BLaER1 treated with 17β-estradiol and CSF1 and Interleukin-3, amounts not matched to agents 10 nM and 100 nM (cell line): ENCODE measurements around the gene GATA2.

Experiments
- H3K27ac ChIP-seq, 11 experiments: shearing (Covaris generic); formaldehyde crosslinking; 2 replicates each; pipeline ENCODE4 v1.8.1; 2022
- H3K27me3 ChIP-seq, 11 experiments: shearing (Covaris generic); formaldehyde crosslinking; 2 replicates each; pipeline ENCODE4 v1.8.1; 2022
- H3K36me3 ChIP-seq, 11 experiments: shearing (Covaris generic); formaldehyde crosslinking; 2 replicates each; pipeline ENCODE4 v1.8.1; 2022
- H3K4me1 ChIP-seq, 10 experiments: shearing (Covaris generic); formaldehyde crosslinking; 2 replicates each; pipeline ENCODE4 v1.8.1; 2022
- H3K4me2 ChIP-seq, 11 experiments: shearing (Covaris generic); formaldehyde crosslinking; 2 replicates each; pipeline ENCODE4 v1.8.1; 2022
- H3K4me3 ChIP-seq, 10 experiments: shearing (Covaris generic); formaldehyde crosslinking; 2 replicates each; pipeline ENCODE4 v1.8.1; 2022
- H3K9ac ChIP-seq, 11 experiments: shearing (Covaris generic); formaldehyde crosslinking; 2 replicates each; pipeline ENCODE4 v1.8.1; 2022
- H3K9me3 ChIP-seq, 11 experiments: shearing (Covaris generic); formaldehyde crosslinking; replicated peaks in 1 of 11; 2 replicates each; pipeline ENCODE4 v1.8.1; 2022
- H4K20me1 ChIP-seq, 11 experiments: shearing (Covaris generic); formaldehyde crosslinking; 2 replicates each; pipeline ENCODE4 v1.8.1; 2022
- Cebpa-rat ChIP-seq, 11 experiments: shearing (Covaris generic); IDR thresholded peaks; 2 replicates each; pipeline ENCODE4 v1.8.1; 2022

GATA2 gene

GRCh38 chr3:128492671-128493569 is at the start of gene GATA2:
Gene GATA2, minus strand, starts transcription at chr3:128493201. Its CDS starts 6,170 bp downstream, at chr3:128487031.
- Histone ChIP-seq H3K9me3 (no peaks in the 10 kb centered on the region; a peak in 1 of 22 replicates), H3K9ac (no peak within 1 kb of the TSS), H3K27ac (no peak within 1 kb of the TSS), H3K4me1 (peaks cover 18 to 40% (median 35%) of the 10 kb centered on the region in 10 experiments), H3K36me3 (no peaks in the 10 kb centered on the region), H3K4me3 (peak within 1 kb of the TSS in 8 of 10 experiments; percentile 2 to 42 (median 20); a peak in 6 of 20 replicates), H3K27me3 (peaks cover 97 to 98% (median 97%) of the 10 kb centered on the region in 11 experiments), H4K20me1 (peaks cover 4 to 93% (median 66%) of the 10 kb centered on the region in 11 experiments; a peak in 20 of 22 replicates), H3K4me2 (peak within 1 kb of the TSS; percentile 31 to 74 (median 61))
- no peak for TF ChIP-seq Cebpa-rat (IDR thresholded peaks at IDR 0.05)

GRCh38 chr3:128541246-128541645 is 48.2 kb upstream of the GATA2 start:
- Histone ChIP-seq H3K4me3 (no peak overlapping the region), H3K27me3 (no peaks in the 10 kb centered on the region), H4K20me1 (no peaks in the 10 kb centered on the region), H3K27ac (no peak overlapping the region), H3K9me3 (peaks cover 13 to 29% (median 19%) of the 10 kb centered on the region in 11 experiments), H3K4me2 (no peak overlapping the region), H3K9ac (no peak overlapping the region), H3K4me1 (no peaks in the 10 kb centered on the region), H3K36me3 (no peaks in the 10 kb centered on the region)
- no peak for TF ChIP-seq Cebpa-rat (IDR thresholded peaks at IDR 0.05)

GRCh38 chr3:128539376-128539775 is 46.4 kb upstream of the GATA2 start:
- no peak for TF ChIP-seq Cebpa-rat (IDR thresholded peaks at IDR 0.05)
- H3K4me2 ChIP-seq: no peak overlapping the region
- no peak overlapping the region for H3K4me3 ChIP-seq
- no peak overlapping the region for H3K9ac ChIP-seq
- no peak overlapping the region for H3K27ac ChIP-seq
- no peaks in the 10 kb centered on the region for H3K4me1 ChIP-seq
- no peaks in the 10 kb centered on the region for H4K20me1 ChIP-seq
- H3K9me3 ChIP-seq: peaks cover 13 to 29% (median 19%) of the 10 kb centered on the region in 11 experiments
- no peaks in the 10 kb centered on the region for H3K36me3 ChIP-seq
- no peaks in the 10 kb centered on the region for H3K27me3 ChIP-seq

- no peak for TF ChIP-seq Cebpa-rat (IDR thresholded peaks at IDR 0.05)
- no peak overlapping the region for H3K9ac ChIP-seq
- H3K9me3 ChIP-seq: peaks cover 0 to 12% (median 4%) of the 10 kb centered on the region in 11 experiments; a peak in 8 of 22 replicates
- H3K27me3 ChIP-seq: no peaks in the 10 kb centered on the region
- peaks cover 0 to 4% (median 0%) of the 10 kb centered on the region in 10 experiments; a peak in 3 of 20 replicates for H3K4me1 ChIP-seq
- H3K4me2 ChIP-seq: no peak overlapping the region
- no peak overlapping the region for H3K4me3 ChIP-seq
- H3K27ac ChIP-seq: no peak overlapping the region
- H4K20me1 ChIP-seq: no peaks in the 10 kb centered on the region
- no peaks in the 10 kb centered on the region for H3K36me3 ChIP-seq
Observed at GRCh38 chr3:128537091-128537703, 44.2 kb upstream of the GATA2 start.

- Histone ChIP-seq H3K4me3 (no peak overlapping the region), H3K9me3 (no peaks in the 10 kb centered on the region), H3K36me3 (no peaks in the 10 kb centered on the region), H3K27ac (no peak overlapping the region), H4K20me1 (no peaks in the 10 kb centered on the region), H3K9ac (no peak overlapping the region), H3K27me3 (no peaks in the 10 kb centered on the region), H3K4me2 (peak overlapping the region in 2 of 11 experiments; percentile 15 to 48; a peak in 3 of 22 replicates), H3K4me1 (peaks cover 0 to 9% (median 0%) of the 10 kb centered on the region in 10 experiments; a peak in 3 of 20 replicates)
- no peak for TF ChIP-seq Cebpa-rat (IDR thresholded peaks at IDR 0.05)
Observed at GRCh38 chr3:128532012-128532983, 39.3 kb upstream of the GATA2 start.

GRCh38 chr3:128524374-128525299 is 31.6 kb upstream of the GATA2 start:
- peaks cover 0 to 16% (median 14%) of the 10 kb centered on the region in 10 experiments; a peak in 15 of 20 replicates for H3K4me1 ChIP-seq
- no peak overlapping the region for H3K27ac ChIP-seq
- H3K9ac ChIP-seq: peak overlapping the region in 1 of 11 experiments; percentile 11; a peak in 1 of 22 replicates
- H3K4me2 ChIP-seq: peak overlapping the region in 9 of 11 experiments; percentile 9 to 70 (median 48); a peak in 18 of 22 replicates
- no peak overlapping the region for H3K4me3 ChIP-seq
- no peaks in the 10 kb centered on the region for H3K36me3 ChIP-seq
- TF ChIP-seq Cebpa-rat (IDR thresholded peaks at IDR 0.05): no peak
- no peaks in the 10 kb centered on the region for H3K27me3 ChIP-seq
- no peaks in the 10 kb centered on the region for H3K9me3 ChIP-seq
- H4K20me1 ChIP-seq: no peaks in the 10 kb centered on the region

GRCh38 chr3:128523591-128523990 is 30.6 kb upstream of the GATA2 start:
- H4K20me1 ChIP-seq: no peaks in the 10 kb centered on the region
- peak overlapping the region in 9 of 11 experiments; percentile 9 to 70 (median 48); a peak in 15 of 22 replicates for H3K4me2 ChIP-seq
- no peak overlapping the region for H3K4me3 ChIP-seq
- H3K4me1 ChIP-seq: peaks cover 0 to 16% (median 14%) of the 10 kb centered on the region in 10 experiments; a peak in 15 of 20 replicates
- no peaks in the 10 kb centered on the region for H3K36me3 ChIP-seq
- H3K27ac ChIP-seq: no peak overlapping the region
- TF ChIP-seq Cebpa-rat (IDR thresholded peaks at IDR 0.05): no peak
- no peaks in the 10 kb centered on the region for H3K9me3 ChIP-seq
- H3K9ac ChIP-seq: no peak overlapping the region
- no peaks in the 10 kb centered on the region for H3K27me3 ChIP-seq

- Histone ChIP-seq H3K4me3 (no peak overlapping the region), H3K9me3 (no peaks in the 10 kb centered on the region), H3K4me1 (peaks cover 3 to 16% (median 14%) of the 10 kb centered on the region in 10 experiments; a peak in 17 of 20 replicates), H3K27ac (no peak overlapping the region), H4K20me1 (no peaks in the 10 kb centered on the region), H3K4me2 (no peak overlapping the region), H3K36me3 (no peaks in the 10 kb centered on the region), H3K27me3 (no peaks in the 10 kb centered on the region), H3K9ac (no peak overlapping the region)
- no peak for TF ChIP-seq Cebpa-rat (IDR thresholded peaks at IDR 0.05)
Observed at GRCh38 chr3:128521715-128522114, 28.7 kb upstream of the GATA2 start.
